Suprapubic skin (tissue), 4 donors: ENCODE data around the gene PRMT1. TPM values are rescaled to one million over a fixed set of nuclear protein-coding genes. Genes with fewer than 3 reads are reported as not detected.

ENCODE experiments used
- DNase-seq, 2 donors: peaks; one replicate each; pipeline ENCODE4 v3.0.0-alpha.2; 2019; ENCODE audit warnings: low spot score in 2 of 2
- H3K27ac ChIP-seq: fragments of 200-600 bp; sonication (generic); one replicate; pipeline ENCODE4 v1.5.1; 2019
- H3K27me3 ChIP-seq: fragments of 200-600 bp; sonication (generic); one replicate; pipeline ENCODE4 v1.5.1; 2019
- H3K36me3 ChIP-seq: fragments of 200-600 bp; sonication (generic); one replicate; pipeline ENCODE4 v1.5.1; 2019
- H3K4me1 ChIP-seq: fragments of 200-600 bp; sonication (generic); one replicate; pipeline ENCODE4 v1.5.1; 2019
- H3K4me3 ChIP-seq: fragments of 200-600 bp; sonication (generic); one replicate; pipeline ENCODE4 v1.5.1; 2019; ENCODE audit warnings: mild to moderate bottlenecking
- H3K9me3 ChIP-seq: fragments of 200-600 bp; sonication (generic); one replicate; pipeline ENCODE4 v1.5.1; 2019
- EP300 ChIP-seq: sonication (generic); formaldehyde crosslinking; IDR thresholded peaks from one replicate; pipeline ENCODE4 v1.6.1; 2017; ENCODE audit warnings: antibody characterized with exemption
- POLR2A ChIP-seq, 2 donors: fragments of 450-650 bp; IDR thresholded peaks; one replicate each; pipeline ENCODE4 v1.6.1; 2017; ENCODE audit warnings: antibody characterized with exemption in 2 of 2, mild to moderate bottlenecking in 2 of 2, moderate library complexity in 2 of 2
- POLR2AphosphoS5 ChIP-seq, 3 donors: sonication (generic); formaldehyde crosslinking; IDR thresholded peaks; one replicate each; pipeline ENCODE4 v1.6.1; 2017; ENCODE audit warnings: antibody characterized with exemption in 3 of 3
- WGBS: methylation state at CpG from one replicate; pipeline ENCODE4 v1.1.5; 2018; 5-methylcytosine and 5-hydroxymethylcytosine counted together
- total RNA-seq, 4 donors: library from RNA; depleted of rRNA; stranded (reverse); fragments of >200 nt; gene quantifications; one replicate each; pipeline ENCODE4 v1.1.0, GENCODE V29; 2016
- TF ChIP-seq, protein P1 (sequence below), 2 donors: fragments of 200-600 bp in 1 of 2; fragments of 450-650 bp in 1 of 2; sonication (generic) in 1 of 2; IDR thresholded peaks; one replicate each; pipeline ENCODE4 v1.5.1; 2016 to 2019; ENCODE audit warnings: antibody characterized with exemption in 2 of 2, mild to moderate bottlenecking in 1 of 2, moderate library complexity in 1 of 2

PRMT1 gene
- total RNA-seq, 4 donors from 2014 or later, result 101 to 142 (median 112) TPM

DNA sequence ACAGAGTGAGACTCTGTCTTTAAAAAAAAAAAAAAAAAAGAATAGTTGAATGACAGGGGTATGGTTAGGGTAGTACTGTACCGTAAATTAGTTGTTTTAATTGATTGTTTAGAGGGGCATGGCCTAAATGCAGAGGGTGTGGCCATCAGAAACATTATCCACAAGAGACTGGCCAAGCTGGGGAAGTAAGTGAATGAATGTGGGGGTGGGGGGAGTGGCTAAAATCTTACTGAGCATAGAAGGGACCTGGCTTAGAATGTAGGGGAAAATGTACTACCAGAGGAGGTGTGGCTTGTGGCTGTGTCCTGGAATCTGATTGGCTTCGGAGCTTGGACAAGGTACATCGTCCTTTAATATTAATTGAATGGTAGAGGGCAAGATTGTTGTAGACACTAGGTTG is 7.6 kb upstream of the PRMT1 start:
- TF ChIP-seq POLR2AphosphoS5 (IDR thresholded peaks at IDR 0.05), result no peak
- TF ChIP-seq, protein P1, sequence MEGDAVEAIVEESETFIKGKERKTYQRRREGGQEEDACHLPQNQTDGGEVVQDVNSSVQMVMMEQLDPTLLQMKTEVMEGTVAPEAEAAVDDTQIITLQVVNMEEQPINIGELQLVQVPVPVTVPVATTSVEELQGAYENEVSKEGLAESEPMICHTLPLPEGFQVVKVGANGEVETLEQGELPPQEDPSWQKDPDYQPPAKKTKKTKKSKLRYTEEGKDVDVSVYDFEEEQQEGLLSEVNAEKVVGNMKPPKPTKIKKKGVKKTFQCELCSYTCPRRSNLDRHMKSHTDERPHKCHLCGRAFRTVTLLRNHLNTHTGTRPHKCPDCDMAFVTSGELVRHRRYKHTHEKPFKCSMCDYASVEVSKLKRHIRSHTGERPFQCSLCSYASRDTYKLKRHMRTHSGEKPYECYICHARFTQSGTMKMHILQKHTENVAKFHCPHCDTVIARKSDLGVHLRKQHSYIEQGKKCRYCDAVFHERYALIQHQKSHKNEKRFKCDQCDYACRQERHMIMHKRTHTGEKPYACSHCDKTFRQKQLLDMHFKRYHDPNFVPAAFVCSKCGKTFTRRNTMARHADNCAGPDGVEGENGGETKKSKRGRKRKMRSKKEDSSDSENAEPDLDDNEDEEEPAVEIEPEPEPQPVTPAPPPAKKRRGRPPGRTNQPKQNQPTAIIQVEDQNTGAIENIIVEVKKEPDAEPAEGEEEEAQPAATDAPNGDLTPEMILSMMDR (IDR thresholded peaks at IDR 0.05), result no peak
- TF ChIP-seq EP300, result no peak
- no peak for TF ChIP-seq POLR2A (IDR thresholded peaks at IDR 0.05)
- WGBS, result 96% methylated on average over 3 of the region's 3 CpGs

DNA sequence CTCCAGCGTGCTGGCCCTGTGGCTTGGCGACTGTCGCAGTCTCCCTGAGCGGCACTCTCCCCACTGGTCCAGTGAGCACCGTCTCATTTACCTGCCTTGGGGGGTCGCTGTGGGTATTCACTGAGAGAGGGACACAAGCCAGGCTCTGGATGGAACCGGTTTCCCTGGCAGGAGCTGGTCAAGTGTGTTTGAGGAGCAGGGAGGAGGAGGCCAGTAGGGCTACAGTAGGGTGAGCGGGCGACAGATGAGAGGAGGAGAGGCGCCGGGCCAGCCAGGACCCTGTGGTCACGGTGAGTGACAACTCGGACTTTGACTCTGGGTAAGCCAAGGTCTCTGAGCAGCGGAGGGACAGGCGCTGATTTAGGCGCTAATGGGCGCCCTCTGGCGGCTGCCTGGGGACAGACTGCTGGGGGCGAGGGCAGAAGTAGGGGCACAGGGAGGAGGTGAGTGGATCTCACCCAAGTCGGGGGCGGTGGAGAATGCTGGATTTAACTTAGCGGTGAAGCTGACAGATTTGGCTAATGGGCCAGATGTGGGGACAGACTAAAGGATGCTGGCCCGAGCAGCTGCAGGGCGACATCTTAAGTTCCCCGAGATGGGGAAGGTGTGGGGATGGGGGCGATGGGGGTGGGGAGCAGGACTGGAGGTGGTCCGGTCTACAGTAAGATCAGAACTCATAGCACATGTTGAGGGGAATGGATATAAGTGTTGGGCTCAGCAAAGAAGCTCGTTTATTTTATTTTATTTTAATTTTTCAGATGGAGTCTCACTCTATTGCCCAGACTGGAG is 4.7 kb upstream of the PRMT1 start:
- TF ChIP-seq POLR2A (IDR thresholded peaks at IDR 0.05), result no peak
- TF ChIP-seq, protein P1 (IDR thresholded peaks at IDR 0.05), result peak; percentile 50 to 91
- no peak overlapping the region for H3K27ac ChIP-seq
- no peak for DNase-seq
- H3K4me3 ChIP-seq, result no peak overlapping the region
- 32% methylated on average over 28 of the region's 28 CpGs for WGBS
- H3K9me3 ChIP-seq, result no peaks in the 10 kb centered on the region
- H3K4me1 ChIP-seq, result peaks cover 9% of the 10 kb centered on the region
- H3K36me3 ChIP-seq, result peaks cover 7% of the 10 kb centered on the region
- no peaks in the 10 kb centered on the region for H3K27me3 ChIP-seq

More for the DNA sequence above, 7.6 kb upstream of the PRMT1 start:
- Histone ChIP-seq H3K9me3 (no peaks in the 10 kb centered on the region), H3K4me3 (no peak overlapping the region), H3K36me3 (peaks cover 7% of the 10 kb centered on the region), H3K27ac (no peak overlapping the region), H3K27me3 (no peaks in the 10 kb centered on the region), H3K4me1 (peaks cover 17% of the 10 kb centered on the region)
- no peak for DNase-seq

DNA sequence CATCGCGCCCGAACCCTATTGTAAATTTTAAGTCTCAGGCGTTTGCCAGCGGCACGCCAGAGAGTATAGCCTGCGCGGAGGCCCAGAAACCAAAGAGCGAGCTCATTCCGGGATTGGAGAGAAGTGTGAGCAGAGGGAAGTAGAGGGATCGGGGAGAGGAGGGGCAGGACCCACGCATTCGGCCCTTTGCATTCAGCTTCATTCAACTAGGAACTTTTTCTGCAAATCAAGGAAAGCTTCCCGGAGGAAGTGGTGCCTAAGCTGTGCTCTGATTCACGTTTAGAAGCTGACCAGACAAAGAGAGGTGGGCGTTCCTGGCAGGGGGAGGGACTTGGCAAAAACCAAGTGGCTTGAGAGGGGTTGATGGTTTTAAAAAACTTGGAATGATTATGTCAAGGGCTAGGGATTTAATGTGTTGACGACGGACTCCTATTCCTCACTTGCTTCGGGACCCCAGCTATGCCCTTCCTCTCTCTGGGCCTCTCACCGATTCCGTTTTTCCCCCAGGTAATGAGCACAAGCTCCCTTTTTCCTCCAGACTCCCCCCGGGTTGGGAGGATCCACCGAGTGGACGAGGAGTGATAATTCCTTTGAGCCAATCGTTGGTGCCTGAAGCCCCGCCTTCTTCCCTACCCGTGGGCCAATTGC is 811 bp upstream of the PRMT1 start:
- peak; percentile 94 to 95 for DNase-seq
- 2% methylated on average over 27 of the region's 27 CpGs for WGBS
- Histone ChIP-seq H3K4me1 (peaks cover 46% of the 10 kb centered on the region), H3K27me3 (no peaks in the 10 kb centered on the region), H3K9me3 (no peaks in the 10 kb centered on the region), H3K36me3 (no peaks in the 10 kb centered on the region), H3K4me3 (peak overlapping the region; percentile 96), H3K27ac (peak overlapping the region; percentile 87)
- no peak for TF ChIP-seq POLR2A (IDR thresholded peaks at IDR 0.05)
- TF ChIP-seq, protein P1 (IDR thresholded peaks at IDR 0.05), result peak in 1 of 2 donors; percentile 5
- peak in 2 of 3 donors; percentile 2 to 70 for TF ChIP-seq POLR2AphosphoS5 (IDR thresholded peaks at IDR 0.05)
- TF ChIP-seq EP300, result no peak

DNA sequence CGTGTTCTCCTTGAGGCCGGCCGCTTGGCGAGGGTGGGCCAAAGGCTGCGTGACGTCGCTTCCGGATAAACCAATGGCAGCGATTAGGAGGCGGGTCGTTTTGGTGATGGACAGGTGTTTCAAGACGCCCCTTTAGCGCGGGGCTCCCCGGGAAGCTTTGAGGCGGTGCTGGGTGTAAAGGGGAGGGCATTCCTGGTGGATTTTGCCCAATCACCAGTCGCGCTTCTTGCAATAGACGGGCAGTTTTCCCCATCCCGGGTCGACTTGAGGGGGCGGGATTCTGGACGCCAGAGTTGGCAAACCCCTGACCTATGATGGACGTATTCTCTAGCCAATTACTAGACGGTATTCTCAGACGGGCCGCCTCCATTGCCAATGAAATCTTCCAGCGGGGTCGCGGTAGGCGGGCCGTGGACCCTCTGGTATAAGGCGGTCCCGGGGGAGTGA is 264 bp upstream of the PRMT1 start:
- Histone ChIP-seq H3K4me3 (peak overlapping the region; percentile 96), H3K9me3 (no peaks in the 10 kb centered on the region), H3K4me1 (peaks cover 46% of the 10 kb centered on the region), H3K27ac (peak overlapping the region; percentile 95), H3K27me3 (no peaks in the 10 kb centered on the region), H3K36me3 (peaks cover 4% of the 10 kb centered on the region)
- peak; percentile 100 for DNase-seq
- WGBS, result 0% methylated on average over 28 of the region's 34 CpGs
- TF ChIP-seq, protein P1 (IDR thresholded peaks at IDR 0.05), result no peak
- TF ChIP-seq POLR2AphosphoS5 (IDR thresholded peaks at IDR 0.05) (peak in 1 of 3 donors; percentile 70), POLR2A (IDR thresholded peaks at IDR 0.05) (no peak)
